ENCODE measurements around the gene IER5. TPM values are rescaled to one million over a fixed set of nuclear protein-coding genes. Genes with fewer than 3 reads are reported as not detected.
A peak's percentile ranks its signal among the peaks of the same experiment; 100 is the strongest.
"Not testable (repeated sequence)": the region's sequence is repeated elsewhere in the genome, so short reads cannot be mapped to it uniquely, and the experiment has no call there.

The IER5 gene
- total RNA-seq, 1 experiment from 2014 or later = 9.4 TPM

GRCh38 chr1:181057079-181057478, 31.4 kb upstream of the IER5 start:
- Mint-ChIP-seq H3K27me3 (ENCODE audit: insufficient read depth, unreplicated experiment) (no peaks in the 10 kb centered on the region), H3K4me1 (ENCODE audit: low read depth, unreplicated experiment) (peaks cover under 1% of the 10 kb centered on the region), H3K36me3 (ENCODE audit: insufficient read depth, unreplicated experiment) (no peaks in the 10 kb centered on the region), H3K4me3 (ENCODE audit: unreplicated experiment) (no peak overlapping the region), H3K9me3 (ENCODE audit: unreplicated experiment) (peaks cover 10% of the 10 kb centered on the region), H3K27ac (ENCODE audit: unreplicated experiment) (peak overlapping the region; percentile 50)
- BruUV-seq (replicated peaks) = no TSS peak
- Histone ChIP-seq H3K4me1 (no peaks in the 10 kb centered on the region), H3K9me3 (peaks cover 5% of the 10 kb centered on the region), H3K36me3 (ENCODE audit: control insufficient read depth, insufficient read depth, low read length) (no peaks in the 10 kb centered on the region), H3K27me3 (replicated peaks; ENCODE audit: control insufficient read depth, insufficient read depth, low read length) (no peaks in the 10 kb centered on the region), H3K4me3 (ENCODE audit: low read depth, low read length) (no peak overlapping the region)
- TF ChIP-seq, protein P1, sequence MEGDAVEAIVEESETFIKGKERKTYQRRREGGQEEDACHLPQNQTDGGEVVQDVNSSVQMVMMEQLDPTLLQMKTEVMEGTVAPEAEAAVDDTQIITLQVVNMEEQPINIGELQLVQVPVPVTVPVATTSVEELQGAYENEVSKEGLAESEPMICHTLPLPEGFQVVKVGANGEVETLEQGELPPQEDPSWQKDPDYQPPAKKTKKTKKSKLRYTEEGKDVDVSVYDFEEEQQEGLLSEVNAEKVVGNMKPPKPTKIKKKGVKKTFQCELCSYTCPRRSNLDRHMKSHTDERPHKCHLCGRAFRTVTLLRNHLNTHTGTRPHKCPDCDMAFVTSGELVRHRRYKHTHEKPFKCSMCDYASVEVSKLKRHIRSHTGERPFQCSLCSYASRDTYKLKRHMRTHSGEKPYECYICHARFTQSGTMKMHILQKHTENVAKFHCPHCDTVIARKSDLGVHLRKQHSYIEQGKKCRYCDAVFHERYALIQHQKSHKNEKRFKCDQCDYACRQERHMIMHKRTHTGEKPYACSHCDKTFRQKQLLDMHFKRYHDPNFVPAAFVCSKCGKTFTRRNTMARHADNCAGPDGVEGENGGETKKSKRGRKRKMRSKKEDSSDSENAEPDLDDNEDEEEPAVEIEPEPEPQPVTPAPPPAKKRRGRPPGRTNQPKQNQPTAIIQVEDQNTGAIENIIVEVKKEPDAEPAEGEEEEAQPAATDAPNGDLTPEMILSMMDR (IDR thresholded peaks at IDR 0.05; ENCODE audit: insufficient read depth in 1 of 2, low read depth in 1 of 2, low read length in 1 of 2, severe bottlenecking in 1 of 2, unreplicated experiment in 1 of 2) = no peak
- intact Hi-C loops (cut with micrococcal nuclease; ENCODE audit: unreplicated experiment) = no loop called here
- POLR2A ChIA-PET = no interaction called here
- no peak for DNase-seq
- CTCF ChIA-PET = no interaction called here

DNA sequence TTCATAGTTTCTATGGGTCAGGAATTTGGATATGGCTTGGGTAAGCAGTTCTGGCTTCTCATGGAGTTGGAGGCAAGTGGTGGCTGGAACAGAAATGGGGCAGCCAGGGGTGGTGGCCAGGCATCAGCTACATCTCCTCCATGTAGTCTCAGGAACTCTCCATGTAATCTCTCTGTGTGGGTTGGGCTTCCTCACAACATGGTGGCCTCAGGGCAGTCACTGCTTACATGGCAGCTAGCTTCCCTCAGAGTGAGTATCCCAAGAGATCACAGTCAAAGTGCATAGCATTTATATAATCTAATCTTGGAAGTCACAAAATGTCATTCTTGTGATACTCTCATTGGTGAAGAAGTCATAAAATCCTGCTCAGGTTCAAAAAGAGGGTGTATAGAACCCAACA, 29.1 kb upstream of the IER5 start:
- ChIA-PET CTCF (no interaction called here), POLR2A (no interaction called here)
- no peaks in the 10 kb centered on the region for H3K4me1 ChIP-seq
- H3K9me3 ChIP-seq = peaks cover 5% of the 10 kb centered on the region
- Mint-ChIP-seq H3K27me3 (ENCODE audit: insufficient read depth, unreplicated experiment) (no peaks in the 10 kb centered on the region), H3K4me1 (ENCODE audit: low read depth, unreplicated experiment) (peaks cover 8% of the 10 kb centered on the region), H3K4me3 (ENCODE audit: unreplicated experiment) (no peak overlapping the region), H3K27ac (ENCODE audit: unreplicated experiment) (no peak overlapping the region), H3K9me3 (ENCODE audit: unreplicated experiment) (peaks cover 10% of the 10 kb centered on the region), H3K36me3 (ENCODE audit: insufficient read depth, unreplicated experiment) (no peaks in the 10 kb centered on the region)
- BruUV-seq (replicated peaks) = no TSS peak
- H3K36me3 ChIP-seq (ENCODE audit: control insufficient read depth, insufficient read depth, low read length) = no peaks in the 10 kb centered on the region
- TF ChIP-seq, protein P1 (IDR thresholded peaks at IDR 0.05; ENCODE audit: insufficient read depth in 1 of 2, low read depth in 1 of 2, low read length in 1 of 2, severe bottlenecking in 1 of 2, unreplicated experiment in 1 of 2) = no peak
- no peak for DNase-seq
- no peak overlapping the region for H3K4me3 ChIP-seq (ENCODE audit: low read depth, low read length)
- intact Hi-C loops (cut with micrococcal nuclease; ENCODE audit: unreplicated experiment) = no loop called here
- no peaks in the 10 kb centered on the region for H3K27me3 ChIP-seq (replicated peaks; ENCODE audit: control insufficient read depth, insufficient read depth, low read length)

DNA sequence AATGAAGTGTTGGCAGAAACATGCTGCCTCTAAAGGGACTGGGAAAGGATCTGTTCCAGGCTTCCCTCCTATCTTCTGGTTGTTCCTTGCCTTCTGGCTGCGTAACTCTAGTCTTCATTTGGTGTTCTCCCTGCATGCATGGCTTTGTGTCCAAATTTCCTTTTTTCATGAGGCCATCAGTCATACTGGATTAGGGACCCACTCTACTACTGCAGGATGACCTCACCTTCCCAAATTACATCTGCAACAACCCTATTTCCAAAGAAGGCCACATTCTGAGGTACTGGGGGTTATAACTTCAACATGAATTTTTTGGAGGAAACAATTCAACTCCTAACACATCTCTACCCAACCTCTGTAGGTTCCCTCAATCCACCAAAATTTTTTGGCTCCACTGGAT, 28.4 kb upstream of the IER5 start:
- Histone ChIP-seq H3K9me3 (peaks cover 5% of the 10 kb centered on the region), H3K4me3 (ENCODE audit: low read depth, low read length) (no peak overlapping the region), H3K36me3 (ENCODE audit: control insufficient read depth, insufficient read depth, low read length) (no peaks in the 10 kb centered on the region), H3K4me1 (no peaks in the 10 kb centered on the region), H3K27me3 (replicated peaks; ENCODE audit: control insufficient read depth, insufficient read depth, low read length) (no peaks in the 10 kb centered on the region)
- ChIA-PET CTCF (no interaction called here), POLR2A (no interaction called here)
- intact Hi-C loops (cut with micrococcal nuclease; ENCODE audit: unreplicated experiment) = no loop called here
- Mint-ChIP-seq H3K27me3 (ENCODE audit: insufficient read depth, unreplicated experiment) (no peaks in the 10 kb centered on the region), H3K4me1 (ENCODE audit: low read depth, unreplicated experiment) (peaks cover 8% of the 10 kb centered on the region), H3K9me3 (ENCODE audit: unreplicated experiment) (peaks cover 10% of the 10 kb centered on the region), H3K36me3 (ENCODE audit: insufficient read depth, unreplicated experiment) (no peaks in the 10 kb centered on the region), H3K27ac (ENCODE audit: unreplicated experiment) (no peak overlapping the region), H3K4me3 (ENCODE audit: unreplicated experiment) (no peak overlapping the region)
- TF ChIP-seq, protein P1 (IDR thresholded peaks at IDR 0.05; ENCODE audit: insufficient read depth in 1 of 2, low read depth in 1 of 2, low read length in 1 of 2, severe bottlenecking in 1 of 2, unreplicated experiment in 1 of 2) = no peak
- no TSS peak for BruUV-seq (replicated peaks)
- DNase-seq = no peak

- H3K4me1 Mint-ChIP-seq (ENCODE audit: low read depth, unreplicated experiment) = peaks cover 12% of the 10 kb centered on the region
- H3K9me3 ChIP-seq; H3K4me1 ChIP-seq; intact Hi-C loops (cut with micrococcal nuclease; ENCODE audit: unreplicated experiment); H3K27ac Mint-ChIP-seq (ENCODE audit: unreplicated experiment); H3K4me3 Mint-ChIP-seq (ENCODE audit: unreplicated experiment); H3K36me3 ChIP-seq (ENCODE audit: control insufficient read depth, insufficient read depth, low read length); H3K27me3 Mint-ChIP-seq (ENCODE audit: insufficient read depth, unreplicated experiment); CTCF ChIA-PET; H3K27me3 ChIP-seq (replicated peaks; ENCODE audit: control insufficient read depth, insufficient read depth, low read length); H3K4me3 ChIP-seq (ENCODE audit: low read depth, low read length); DNase-seq; BruUV-seq (replicated peaks); H3K9me3 Mint-ChIP-seq (ENCODE audit: unreplicated experiment); POLR2A ChIA-PET; H3K36me3 Mint-ChIP-seq (ENCODE audit: insufficient read depth, unreplicated experiment): not testable (repeated sequence)
Measured at GRCh38 chr1:181060947-181061346, 27.6 kb upstream of the IER5 start.

Measured in Caco-2 (cell line).